SK-N-MC (cell line): ENCODE data around the gene FRMD4A.

Experiments
- DNase-seq: peaks from one replicate; pipeline ENCODE4 v3.0.0-alpha.2; 2011; ENCODE audit warnings: low read depth, low spot score
- H3K27ac ChIP-seq: fragments of 200-600 bp; sonication (generic); 2 replicates; pipeline ENCODE4 v1.5.1; 2016; ENCODE audit warnings: mixed run types
- H3K36me3 ChIP-seq: fragments of 200-600 bp; sonication (generic); 2 replicates; pipeline ENCODE4 v1.6.1; 2017; ENCODE audit warnings: antibody characterized with exemption, low read length, mixed read lengths; ENCODE audit not compliant: insufficient read depth
- H3K4me3 ChIP-seq: fragments of 200-600 bp; sonication (generic); 2 replicates; pipeline ENCODE4 v1.5.1; 2016
- H3K9ac ChIP-seq: fragments of 200-600 bp; sonication (generic); 2 replicates; pipeline ENCODE4 v1.8.0; 2017; ENCODE audit warnings: mixed run types, mixed read lengths; ENCODE audit not compliant: insufficient read length
- H3K9me3 ChIP-seq: fragments of 200-600 bp; sonication (generic); 2 replicates; pipeline ENCODE4 v1.6.1; 2017; ENCODE audit warnings: low read depth, mild to moderate bottlenecking, antibody characterized with exemption, low read length, moderate library complexity, mixed read lengths
- EZH2 ChIP-seq: fragments of 200-600 bp; sonication (generic); IDR thresholded peaks from one replicate; pipeline ENCODE4 v1.6.1; 2017; ENCODE audit warnings: antibody characterized with exemption
- FOXP2 ChIP-seq: optimal IDR thresholded peaks from 2 replicates; pipeline ENCODE3; 2011; ENCODE audit warnings: mild to moderate bottlenecking, moderate library complexity; ENCODE audit not compliant: insufficient read depth; ENCODE audit errors: extremely low read length, control extremely low read depth
- POLR2AphosphoS5 ChIP-seq: IDR thresholded peaks from 2 replicates; pipeline ENCODE4 v1.6.1; 2012; ENCODE audit warnings: mild to moderate bottlenecking, low read depth, low read length, borderline replicate concordance

Gene FRMD4A

DNA sequence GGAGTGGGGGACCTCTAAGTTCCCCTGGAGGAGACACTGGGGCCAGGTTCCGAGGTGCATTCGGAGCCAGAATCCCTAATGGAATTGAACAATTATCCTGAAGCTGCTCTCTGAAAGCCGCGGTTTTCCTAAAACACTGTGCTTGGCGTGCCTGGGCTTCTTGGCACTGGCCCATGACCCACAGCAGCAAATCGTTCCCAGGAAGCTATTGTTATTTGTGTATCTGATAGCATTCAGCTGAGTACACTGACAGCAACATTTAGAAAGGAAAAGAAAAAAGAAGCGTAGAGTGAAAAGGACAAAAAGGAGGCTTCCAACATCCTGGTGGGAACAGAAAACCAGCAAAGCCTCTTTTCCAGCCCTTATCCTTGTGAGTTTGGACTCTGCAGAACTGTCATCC is 339.8 kb downstream of the FRMD4A start:
- H3K9ac ChIP-seq = no peak overlapping the region
- H3K4me3 ChIP-seq = no peak overlapping the region
- H3K36me3 ChIP-seq = no peaks in the 10 kb centered on the region
- no peak for DNase-seq
- TF ChIP-seq EZH2 = no peak
- TF ChIP-seq POLR2AphosphoS5 = no peak
- no peak for TF ChIP-seq FOXP2
- no peaks in the 10 kb centered on the region for H3K9me3 ChIP-seq
- H3K27ac ChIP-seq = no peak overlapping the region

DNA sequence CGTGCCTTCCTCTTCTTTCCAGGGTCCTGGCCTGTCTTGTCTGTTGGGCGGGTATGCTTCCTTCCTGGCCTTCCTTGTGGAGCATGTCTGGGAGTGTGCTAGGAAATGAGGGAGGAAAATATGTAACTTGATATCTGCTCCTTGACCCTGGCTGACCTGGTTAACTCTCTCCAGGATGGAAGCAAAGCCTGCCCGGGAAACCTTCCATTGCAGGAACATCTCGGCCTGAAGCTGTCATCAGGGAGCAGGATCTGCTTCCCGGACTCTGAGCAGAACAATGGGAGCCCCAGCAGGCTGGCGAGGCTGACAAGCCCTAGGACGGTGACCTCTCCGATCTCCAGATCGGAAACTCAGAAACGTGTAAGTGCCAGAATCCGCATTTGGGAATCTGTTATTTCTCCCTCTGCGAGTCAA is 340.3 kb downstream of the FRMD4A start:
- Histone ChIP-seq H3K9ac (no peak overlapping the region), H3K9me3 (no peaks in the 10 kb centered on the region), H3K27ac (no peak overlapping the region), H3K4me3 (no peak overlapping the region), H3K36me3 (no peaks in the 10 kb centered on the region)
- no peak for TF ChIP-seq POLR2AphosphoS5
- no peak for TF ChIP-seq FOXP2
- no peak for TF ChIP-seq EZH2
- no peak for DNase-seq

DNA sequence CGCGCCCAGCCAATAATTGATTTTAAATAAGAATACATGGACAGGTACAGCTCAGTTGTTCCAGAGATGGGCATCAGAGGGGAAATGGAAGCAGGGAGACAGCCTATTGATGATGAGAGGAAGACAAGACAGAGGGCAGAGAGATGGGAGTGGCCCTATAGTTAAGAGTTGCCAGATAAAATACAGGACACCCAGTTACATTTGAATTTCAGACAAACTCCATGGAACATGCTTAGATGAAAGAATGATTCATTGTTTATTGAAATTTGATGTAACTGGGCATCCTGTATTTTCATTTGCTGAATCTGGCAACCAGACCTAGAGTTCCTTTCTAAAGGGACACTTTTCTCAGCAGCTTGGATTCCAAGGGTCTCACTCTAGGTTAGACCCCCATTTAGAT is 341.1 kb downstream of the FRMD4A start:
- Histone ChIP-seq H3K9ac (no peak overlapping the region), H3K27ac (no peak overlapping the region), H3K4me3 (no peak overlapping the region), H3K9me3 (no peaks in the 10 kb centered on the region), H3K36me3 (no peaks in the 10 kb centered on the region)
- DNase-seq = no peak
- TF ChIP-seq EZH2 = no peak
- no peak for TF ChIP-seq POLR2AphosphoS5
- TF ChIP-seq FOXP2 = no peak

DNA sequence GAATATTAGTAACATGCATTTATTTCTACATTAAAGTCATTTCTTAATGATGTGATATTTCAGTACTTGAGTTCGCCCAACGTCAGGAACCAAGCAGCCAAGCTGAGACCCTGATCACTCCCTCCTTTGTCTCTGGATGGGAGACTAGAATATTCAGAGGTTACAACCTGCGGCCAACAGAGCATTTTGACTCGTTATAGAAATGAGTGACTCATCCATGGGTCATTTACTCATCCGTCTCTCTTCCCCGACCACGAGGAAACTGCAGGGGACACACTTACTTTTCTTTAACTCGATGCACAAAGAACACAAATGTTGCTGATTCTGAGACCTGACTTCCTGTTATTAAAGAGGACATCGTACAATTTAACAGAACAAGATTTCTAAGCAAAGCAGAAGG is 343.3 kb downstream of the FRMD4A start:
- no peak for DNase-seq
- Histone ChIP-seq H3K9ac (no peak overlapping the region), H3K27ac (no peak overlapping the region), H3K4me3 (no peak overlapping the region), H3K9me3 (no peaks in the 10 kb centered on the region), H3K36me3 (no peaks in the 10 kb centered on the region)
- TF ChIP-seq EZH2 (no peak), POLR2AphosphoS5 (no peak), FOXP2 (no peak)

DNA sequence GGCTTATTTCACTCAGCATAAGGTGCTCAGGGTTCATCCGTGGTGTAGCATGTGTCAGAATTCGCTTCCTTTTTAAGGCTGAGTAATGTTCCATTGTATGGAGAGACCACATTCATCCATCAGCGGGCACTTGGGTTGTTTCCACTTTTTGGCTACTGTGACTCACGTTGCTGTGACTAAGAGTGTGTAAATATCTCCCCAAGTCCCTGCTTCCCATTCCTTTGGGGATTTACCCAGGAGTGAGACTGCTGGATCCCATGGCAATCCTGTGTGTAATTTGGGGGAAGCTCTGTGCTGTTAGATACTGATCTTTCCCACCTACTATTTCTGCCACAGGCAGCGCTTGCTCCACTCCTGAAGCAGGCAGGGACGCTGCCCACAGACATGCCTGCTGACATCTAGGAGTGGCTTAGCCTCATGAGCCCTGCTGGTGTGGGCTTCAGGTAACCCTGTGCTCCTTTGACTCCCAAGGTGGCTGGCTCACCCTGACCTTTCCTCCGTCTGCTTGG is 346.0 kb downstream of the FRMD4A start:
- H3K9me3 ChIP-seq = no peaks in the 10 kb centered on the region
- H3K9ac ChIP-seq = no peak overlapping the region
- no peak for DNase-seq
- H3K27ac ChIP-seq = no peak overlapping the region
- H3K4me3 ChIP-seq = no peak overlapping the region
- TF ChIP-seq POLR2AphosphoS5 = no peak
- TF ChIP-seq EZH2 = no peak
- no peak for TF ChIP-seq FOXP2
- H3K36me3 ChIP-seq = no peaks in the 10 kb centered on the region

DNA sequence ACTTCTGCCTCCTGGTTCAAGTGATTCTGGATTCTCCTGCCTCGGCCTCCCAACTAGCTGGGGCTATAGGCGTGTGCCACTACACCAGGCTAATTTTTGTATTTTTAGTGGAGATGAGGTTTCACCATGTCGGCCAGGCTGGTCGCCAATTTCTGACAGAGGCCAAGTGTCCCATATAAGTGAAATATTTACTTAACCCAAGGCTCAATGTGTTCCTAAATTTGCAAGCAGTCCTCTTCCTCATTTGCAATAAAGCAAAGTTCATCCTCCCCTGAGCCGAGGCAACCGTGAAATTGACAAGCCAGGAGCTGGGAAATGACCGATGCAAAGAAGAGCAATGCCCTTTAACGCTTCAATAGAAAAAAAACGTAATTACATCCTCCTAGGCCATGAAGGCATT is 347.7 kb downstream of the FRMD4A start:
- Histone ChIP-seq H3K36me3 (no peaks in the 10 kb centered on the region), H3K4me3 (no peak overlapping the region), H3K9me3 (no peaks in the 10 kb centered on the region), H3K9ac (no peak overlapping the region), H3K27ac (no peak overlapping the region)
- DNase-seq = no peak
- TF ChIP-seq POLR2AphosphoS5 (no peak), FOXP2 (no peak), EZH2 (no peak)

DNA sequence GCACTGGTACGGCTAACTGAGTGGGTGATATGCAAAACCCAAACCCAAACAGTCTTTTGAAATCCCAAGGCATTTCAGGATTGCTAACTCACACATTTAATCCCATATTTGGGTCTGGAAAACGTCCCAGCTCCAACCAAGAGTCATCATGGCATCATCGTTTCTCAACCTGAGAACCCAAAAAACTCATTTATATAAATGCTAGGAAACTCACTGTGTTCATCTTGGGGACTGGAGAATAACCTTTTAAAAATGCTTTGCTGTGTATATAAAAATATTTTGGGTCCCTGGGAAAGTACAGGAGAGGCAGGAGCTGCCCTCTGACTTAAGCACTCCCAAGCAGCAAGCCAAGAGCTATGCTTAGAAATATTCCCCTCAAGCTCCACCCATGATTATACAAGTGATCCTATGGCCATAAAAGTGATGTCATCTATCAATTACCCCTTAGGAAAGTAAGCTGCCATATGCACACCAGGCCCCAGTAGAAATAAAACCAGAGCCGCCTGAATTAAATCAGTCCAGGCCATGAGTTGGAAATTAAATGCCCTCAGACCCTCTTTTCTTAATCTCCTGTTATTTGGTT is 352.1 kb downstream of the FRMD4A start:
- Histone ChIP-seq H3K27ac (no peak overlapping the region), H3K9ac (no peak overlapping the region), H3K9me3 (no peaks in the 10 kb centered on the region), H3K36me3 (no peaks in the 10 kb centered on the region), H3K4me3 (no peak overlapping the region)
- no peak for DNase-seq
- TF ChIP-seq FOXP2 (no peak), POLR2AphosphoS5 (no peak), EZH2 (no peak)

DNA sequence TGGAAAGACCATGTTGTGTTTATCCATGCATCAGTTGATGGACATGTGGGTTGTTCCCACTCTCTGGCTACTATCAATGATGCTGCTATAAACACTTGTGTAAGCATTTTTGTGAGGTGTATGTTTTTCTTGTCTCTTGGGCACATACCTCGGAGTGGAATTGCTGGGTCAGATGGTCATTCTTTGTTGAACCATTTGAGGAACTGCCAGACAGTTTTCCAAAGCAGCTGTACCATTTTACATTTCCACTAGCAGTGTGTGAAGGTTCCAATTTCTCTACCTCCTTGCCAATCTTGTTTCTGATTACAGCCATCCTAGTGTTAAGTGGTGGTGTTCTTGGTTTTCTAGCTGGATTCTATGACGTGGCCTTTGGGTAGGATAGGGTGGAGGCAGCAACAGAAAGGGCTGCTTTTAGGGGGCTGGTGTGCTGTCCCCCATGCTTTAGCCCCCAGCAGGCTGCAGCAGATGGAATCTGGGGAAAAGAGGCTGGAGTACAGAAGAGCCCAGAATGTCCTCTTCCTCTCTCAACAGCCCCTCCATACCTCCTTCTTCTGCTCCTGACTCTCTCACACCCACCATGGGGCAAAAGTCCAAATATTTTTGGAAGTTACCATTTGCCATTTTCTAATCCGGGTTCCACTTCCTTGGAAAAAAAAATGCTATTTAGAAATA is 352.7 kb downstream of the FRMD4A start:
- H3K4me3 ChIP-seq = no peak overlapping the region
- no peak for DNase-seq

More for the DNA sequence above, 352.7 kb downstream of the FRMD4A start:
- no peak for TF ChIP-seq POLR2AphosphoS5
- no peak for TF ChIP-seq FOXP2
- no peak for TF ChIP-seq EZH2
- no peak overlapping the region for H3K9ac ChIP-seq
- no peaks in the 10 kb centered on the region for H3K9me3 ChIP-seq
- no peaks in the 10 kb centered on the region for H3K36me3 ChIP-seq
- H3K27ac ChIP-seq = no peak overlapping the region
